BJ (cell line): ENCODE results near the gene ZNF883. TPM values are rescaled to one million over a fixed set of nuclear protein-coding genes. Genes with fewer than 3 reads are reported as not detected.
A peak's percentile ranks its signal among the peaks of the same experiment; 100 is the strongest.
"Not testable (repeated sequence)": the region's sequence is repeated elsewhere in the genome, so short reads cannot be mapped to it uniquely, and the experiment has no call there.

ENCODE experiments used
- CTCF ChIA-PET: fragments of 350-600 bp; formaldehyde crosslinking; extraction: SDS; loops from one replicate; lab custom pipeline; 2021; ENCODE audit warnings: antibody characterized with exemption, inconsistent platforms; lab: Yijun Ruan, JAX
- POLR2A ChIA-PET: fragments of 300-600 bp; sonication (Branson Sonifier 250); formaldehyde crosslinking; extraction: SDS; loops from one replicate; lab custom pipeline; 2021; ENCODE audit warnings: antibody characterized with exemption; lab: Charles Lee
- DNase-seq: peaks from one replicate; pipeline ENCODE4 v3.0.0-alpha.2; 2011; ENCODE audit warnings: low read depth
- H3K27me3 ChIP-seq: 2 replicates; pipeline ENCODE4 v1.6.0; 2011; ENCODE audit warnings: low read length; ENCODE audit not compliant: control insufficient read depth, insufficient read depth
- H3K36me3 ChIP-seq: 2 replicates; pipeline ENCODE4 v1.5.1; 2011; ENCODE audit warnings: low read length; ENCODE audit not compliant: control insufficient read depth, insufficient read depth
- H3K4me3 ChIP-seq: 2 replicates; pipeline ENCODE4 v1.5.1; 2011; ENCODE audit warnings: low read depth, mild to moderate bottlenecking, control low read depth, low read length
- polyA minus RNA-seq: library from RNA; depleted of rRNA, polyadenylated mRNA; stranded (reverse); fragments of >200 nt; gene quantifications from 2 replicates; pipeline ENCODE4 v1.2.3, GENCODE V29; 2011; rRNA and poly(A)+ RNA removed
- polyA plus RNA-seq: library from polyadenylated mRNA; depleted of rRNA; stranded (reverse); fragments of >200 nt; gene quantifications from 2 replicates; pipeline ENCODE4 v1.2.3, GENCODE V29; 2011; rRNA removed
- TF ChIP-seq, protein P1 (sequence below): IDR thresholded peaks from 2 replicates; pipeline ENCODE4 v1.5.1; 2011; ENCODE audit warnings: low read depth, mild to moderate bottlenecking, control low read depth, inconsistent platforms, low read length, moderate library complexity; ENCODE audit not compliant: insufficient read depth

The ZNF883 gene
- 0.53 and 1.3 TPM in 2 replicates for polyA plus RNA-seq
- polyA minus RNA-seq, result 0.82 and 1.5 TPM in 2 replicates

DNA sequence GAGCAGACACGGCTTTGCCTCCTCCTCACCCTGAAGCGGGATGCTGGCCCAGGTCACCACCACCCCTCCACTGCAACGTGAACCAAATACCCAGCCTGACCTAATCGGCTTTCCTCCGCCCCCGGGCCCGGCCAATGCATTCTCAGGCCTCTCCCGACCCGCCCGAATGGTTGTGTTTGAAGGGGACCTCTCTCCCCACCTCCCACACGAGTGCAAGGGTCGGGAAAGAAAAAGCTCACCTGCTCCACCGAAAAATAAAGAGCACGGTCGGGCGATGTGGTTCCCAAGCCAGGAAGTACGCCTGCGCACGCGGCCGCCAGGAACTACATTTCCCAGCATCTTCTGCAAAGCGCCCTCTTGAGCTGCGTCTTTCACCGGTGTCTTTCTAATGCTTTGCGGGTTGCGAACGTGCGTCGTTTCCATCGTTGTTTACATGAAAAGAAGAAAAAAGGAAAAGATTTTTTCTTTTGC is at the start of gene ZNF883:
ZNF883 (minus strand) TSS at position 282 of the 471 bp plus-strand sequence.
- ChIA-PET POLR2A (no interaction called here), CTCF (no interaction called here)
- DNase-seq, result peak; percentile 0

GRCh38 chr9:113061072-113061850 is 49.3 kb upstream of the ZNF883 start:
- CTCF ChIA-PET, DNase-seq, H3K27me3 ChIP-seq, H3K36me3 ChIP-seq, H3K4me3 ChIP-seq, POLR2A ChIA-PET: not testable (repeated sequence)

More for the DNA sequence above, at the start of gene ZNF883:
- TF ChIP-seq, protein P1, sequence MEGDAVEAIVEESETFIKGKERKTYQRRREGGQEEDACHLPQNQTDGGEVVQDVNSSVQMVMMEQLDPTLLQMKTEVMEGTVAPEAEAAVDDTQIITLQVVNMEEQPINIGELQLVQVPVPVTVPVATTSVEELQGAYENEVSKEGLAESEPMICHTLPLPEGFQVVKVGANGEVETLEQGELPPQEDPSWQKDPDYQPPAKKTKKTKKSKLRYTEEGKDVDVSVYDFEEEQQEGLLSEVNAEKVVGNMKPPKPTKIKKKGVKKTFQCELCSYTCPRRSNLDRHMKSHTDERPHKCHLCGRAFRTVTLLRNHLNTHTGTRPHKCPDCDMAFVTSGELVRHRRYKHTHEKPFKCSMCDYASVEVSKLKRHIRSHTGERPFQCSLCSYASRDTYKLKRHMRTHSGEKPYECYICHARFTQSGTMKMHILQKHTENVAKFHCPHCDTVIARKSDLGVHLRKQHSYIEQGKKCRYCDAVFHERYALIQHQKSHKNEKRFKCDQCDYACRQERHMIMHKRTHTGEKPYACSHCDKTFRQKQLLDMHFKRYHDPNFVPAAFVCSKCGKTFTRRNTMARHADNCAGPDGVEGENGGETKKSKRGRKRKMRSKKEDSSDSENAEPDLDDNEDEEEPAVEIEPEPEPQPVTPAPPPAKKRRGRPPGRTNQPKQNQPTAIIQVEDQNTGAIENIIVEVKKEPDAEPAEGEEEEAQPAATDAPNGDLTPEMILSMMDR, result 0 out of 2 replicates have a peak, but pooled peaks have one; percentile 8
- Histone ChIP-seq H3K27me3 (no peaks in the 10 kb centered on the region), H3K36me3 (no peaks in the 10 kb centered on the region), H3K4me3 (peak within 1 kb of the TSS; percentile 44)

DNA sequence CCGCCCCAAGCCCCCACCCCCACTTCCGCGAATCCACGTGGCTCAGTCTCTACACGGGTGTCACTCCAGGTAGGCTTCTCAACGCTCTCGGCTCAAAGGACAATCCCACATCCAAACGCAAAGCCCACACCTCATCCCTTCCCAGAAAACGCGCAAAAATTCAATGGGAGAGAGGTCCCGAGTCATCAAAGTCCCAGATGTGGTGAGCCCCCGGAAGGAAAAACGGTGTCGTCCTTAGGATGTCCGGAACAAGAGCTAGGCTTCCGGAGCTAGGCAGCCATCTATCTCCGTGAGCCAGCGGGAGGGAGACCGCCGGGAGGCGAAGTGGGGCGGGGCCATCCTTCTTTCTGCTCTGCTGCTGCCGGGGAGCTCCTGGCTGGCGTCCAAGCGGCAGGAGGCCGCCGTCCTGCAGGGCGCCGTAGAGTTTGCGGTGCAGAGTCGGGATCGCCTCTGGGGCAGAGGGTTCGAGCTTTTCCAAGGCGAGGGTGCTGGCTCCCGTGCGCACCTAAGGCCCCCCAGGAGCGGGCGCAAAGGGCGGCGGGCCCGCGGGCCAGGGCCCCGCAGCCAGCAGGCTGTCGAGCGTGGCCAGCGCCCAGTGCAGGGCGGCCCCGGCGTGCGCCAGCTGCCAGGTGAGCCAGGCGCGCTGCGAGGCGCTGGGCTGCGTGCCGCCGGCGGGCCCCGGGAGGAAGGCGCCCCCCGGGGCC is 47.7 kb upstream of the ZNF883 start:
- H3K4me3 ChIP-seq, H3K27me3 ChIP-seq, POLR2A ChIA-PET, CTCF ChIA-PET, DNase-seq, H3K36me3 ChIP-seq: not testable (repeated sequence)

GRCh38 chr9:113057193-113057592 is 45.2 kb upstream of the ZNF883 start:
- TF ChIP-seq, protein P1, result no peak
- DNase-seq, result no peak
- H3K4me3 ChIP-seq, result peak overlapping the region; percentile 79
- peaks cover 1% of the 10 kb centered on the region; the same call in 1 of the 2 replicates for H3K27me3 ChIP-seq
- POLR2A ChIA-PET, result interaction anchor here (0.6 kb wide), 1 partner anchor 163 kb away, joined by 3 read pairs; no protein-coding TSS in a partner anchor
- H3K36me3 ChIP-seq, result no peaks in the 10 kb centered on the region
- CTCF ChIA-PET, result no interaction called here

- Histone ChIP-seq H3K4me3 (peak within 1 kb of the TSS; percentile 79), H3K36me3 (no peaks in the 10 kb centered on the region), H3K27me3 (0 out of 2 replicates have a peak, but pooled peaks cover 1% of the 10 kb centered on the region)
- CTCF ChIA-PET, result no interaction called here
- TF ChIP-seq, protein P1, result no peak
- POLR2A ChIA-PET, result interaction anchor here (0.6 kb wide), 1 partner anchor 162 kb away, joined by 3 read pairs; no protein-coding TSS in a partner anchor
- DNase-seq, result peak; percentile 77
Measured at GRCh38 chr9:113056191-113057106, 44.5 kb upstream of the ZNF883 start, which contains the start of gene ZFP37. ZFP37 (minus strand) TSS chr9:113056724; CDS start chr9:113056688, 36 bp downstream.
